GM18502 (cell line): Measurements from ENCODE around the gene TRRAP.

Experiments
- ATAC-seq: cut with Tn5 transposase; IDR thresholded peaks from one replicate; pipeline ENCODE4 v1.9.1; 2021; ENCODE audit warnings: mild to moderate bottlenecking; ENCODE audit not compliant: unreplicated experiment, poor library complexity

Gene TRRAP

DNA sequence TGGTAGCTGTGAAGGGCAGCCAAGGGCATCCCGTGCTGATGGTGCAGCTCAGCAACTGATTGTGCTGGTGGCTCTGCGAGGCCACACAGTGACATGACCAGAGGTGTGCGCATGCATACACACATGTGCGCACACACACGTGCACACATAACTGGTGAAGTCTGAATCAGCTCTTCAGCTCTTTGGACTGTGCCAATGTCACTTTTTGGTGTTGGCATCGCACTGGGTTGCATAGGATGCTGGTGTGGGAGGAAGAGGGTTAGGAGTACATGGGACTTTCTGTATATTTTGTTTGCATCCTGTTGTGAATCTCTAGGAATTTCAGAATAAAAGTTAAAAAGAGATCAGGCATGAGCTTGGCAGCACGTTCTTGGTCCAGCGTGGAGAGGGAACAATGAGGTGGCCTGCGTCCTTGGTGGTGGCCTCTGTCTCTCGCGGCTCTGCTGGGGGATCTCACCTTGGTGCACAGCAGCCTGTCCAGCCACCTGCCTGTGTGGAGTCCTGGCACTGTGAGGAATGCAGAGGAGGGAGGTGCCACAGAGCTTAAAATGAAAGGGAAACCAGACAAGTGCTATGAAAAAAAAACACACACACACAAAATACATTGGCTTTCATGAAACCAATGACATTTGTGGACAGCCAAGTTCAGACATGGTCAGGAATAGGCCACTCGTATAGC is 124.0 kb downstream of the TRRAP start:
- no peak for ATAC-seq

DNA sequence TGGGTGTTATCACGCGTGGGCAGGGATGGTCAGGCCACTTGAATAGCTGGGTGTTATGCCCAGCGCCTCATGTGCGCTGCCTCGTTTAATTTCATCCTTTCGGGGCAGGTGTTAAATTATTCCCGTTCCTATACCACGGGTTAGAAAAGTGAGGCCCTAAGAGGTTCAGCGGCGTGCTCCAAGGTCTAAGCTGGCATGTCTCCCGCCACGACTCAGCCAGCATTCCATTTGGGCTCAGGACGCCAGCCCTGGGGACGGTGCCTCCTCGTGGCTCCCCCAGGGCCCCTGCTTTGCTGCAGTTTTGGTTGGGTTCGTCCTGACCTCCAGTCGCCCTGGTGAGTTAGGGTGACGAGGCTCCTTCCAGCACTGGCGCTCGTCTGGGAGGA is 124.5 kb downstream of the TRRAP start:
- ATAC-seq = no peak

DNA sequence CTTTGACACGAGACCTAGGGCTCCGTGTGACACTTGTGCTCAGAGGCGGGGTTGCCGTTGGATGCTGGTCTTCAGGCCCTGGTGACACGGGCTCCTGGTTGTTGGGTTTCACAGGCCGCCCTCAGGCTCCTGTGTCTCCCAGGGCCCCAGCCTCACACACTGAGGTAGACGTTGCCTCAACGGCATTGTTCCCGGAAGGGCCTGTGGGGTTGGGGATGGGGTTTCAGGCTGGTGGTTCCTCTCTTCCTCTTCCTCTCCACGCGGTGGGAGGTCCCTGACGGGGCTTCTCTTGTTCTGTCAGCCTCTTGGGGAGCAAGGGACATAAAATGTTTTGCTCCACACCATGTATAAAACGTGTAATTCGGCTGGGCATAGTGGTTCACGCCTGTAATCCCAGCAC is 125.1 kb downstream of the TRRAP start:
- ATAC-seq = no peak

DNA sequence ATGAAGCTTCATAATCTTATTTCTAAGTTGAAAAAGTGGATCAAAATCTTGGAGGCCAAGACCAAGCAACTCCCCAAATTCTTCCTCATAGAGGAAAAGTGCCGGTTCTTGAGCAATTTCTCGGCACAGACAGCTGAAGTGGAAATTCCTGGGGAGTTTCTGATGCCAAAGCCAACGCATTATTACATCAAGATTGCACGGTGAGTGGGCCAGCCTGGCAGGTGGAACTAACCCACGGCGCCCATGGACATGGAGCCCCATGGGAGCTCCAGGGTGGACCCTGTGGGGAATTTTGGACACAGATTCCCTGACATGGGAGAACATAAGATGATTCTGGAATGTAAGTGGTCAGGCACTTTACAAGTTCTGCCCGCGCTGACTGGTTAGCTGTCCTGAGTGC is 125.9 kb downstream of the TRRAP start:
- no peak for ATAC-seq

DNA sequence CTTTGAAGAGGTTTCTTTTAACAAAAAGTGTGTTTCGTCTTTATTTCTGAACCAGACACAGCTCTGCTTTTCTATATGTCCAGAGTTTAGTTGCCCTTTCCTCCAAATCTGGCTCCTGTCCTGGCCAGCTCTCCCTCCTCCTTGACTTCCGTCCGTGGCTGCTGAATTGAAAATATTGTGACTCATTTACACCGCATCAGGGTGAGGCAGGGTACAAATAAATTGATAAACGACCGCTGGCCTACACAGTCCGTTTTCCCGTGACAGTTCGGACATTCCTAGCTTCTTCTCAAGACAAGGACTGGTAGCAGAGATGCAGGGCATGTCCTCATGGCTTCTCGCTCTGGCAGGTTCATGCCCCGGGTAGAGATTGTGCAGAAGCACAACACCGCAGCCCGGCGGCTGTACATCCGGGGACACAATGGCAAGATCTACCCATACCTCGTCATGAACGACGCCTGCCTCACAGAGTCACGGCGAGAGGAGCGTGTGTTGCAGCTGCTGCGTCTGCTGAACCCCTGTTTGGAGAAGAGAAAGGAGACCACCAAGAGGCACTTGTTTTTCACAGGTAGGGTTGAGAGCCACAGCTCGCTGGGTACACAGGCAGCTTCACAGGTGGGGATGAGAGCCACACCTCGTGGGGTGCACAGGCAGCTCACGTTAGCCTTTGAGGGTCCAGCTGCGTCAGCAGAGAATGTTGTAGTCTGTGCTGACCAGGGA is 126.6 kb downstream of the TRRAP start:
- ATAC-seq = no peak

DNA sequence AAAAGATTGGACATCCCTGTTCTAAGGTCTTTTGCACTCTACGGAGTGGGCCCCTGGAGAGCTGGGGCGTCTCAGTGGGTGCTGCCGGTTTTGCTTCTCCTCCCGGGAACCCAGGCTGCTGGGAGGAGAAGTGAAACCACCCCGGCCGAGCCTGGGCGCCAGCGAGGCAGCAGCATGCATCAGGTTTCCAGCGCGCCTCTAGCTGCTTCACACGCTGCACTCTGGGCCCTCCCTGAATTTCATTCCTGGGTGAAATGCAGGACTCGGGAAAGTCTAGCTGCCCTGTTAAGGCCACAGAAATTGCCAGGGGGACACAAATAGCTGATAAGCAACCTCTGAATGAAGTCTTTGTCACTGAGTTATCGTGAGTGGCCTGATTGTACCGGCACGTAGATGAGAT is 127.4 kb downstream of the TRRAP start:
- ATAC-seq = no peak

DNA sequence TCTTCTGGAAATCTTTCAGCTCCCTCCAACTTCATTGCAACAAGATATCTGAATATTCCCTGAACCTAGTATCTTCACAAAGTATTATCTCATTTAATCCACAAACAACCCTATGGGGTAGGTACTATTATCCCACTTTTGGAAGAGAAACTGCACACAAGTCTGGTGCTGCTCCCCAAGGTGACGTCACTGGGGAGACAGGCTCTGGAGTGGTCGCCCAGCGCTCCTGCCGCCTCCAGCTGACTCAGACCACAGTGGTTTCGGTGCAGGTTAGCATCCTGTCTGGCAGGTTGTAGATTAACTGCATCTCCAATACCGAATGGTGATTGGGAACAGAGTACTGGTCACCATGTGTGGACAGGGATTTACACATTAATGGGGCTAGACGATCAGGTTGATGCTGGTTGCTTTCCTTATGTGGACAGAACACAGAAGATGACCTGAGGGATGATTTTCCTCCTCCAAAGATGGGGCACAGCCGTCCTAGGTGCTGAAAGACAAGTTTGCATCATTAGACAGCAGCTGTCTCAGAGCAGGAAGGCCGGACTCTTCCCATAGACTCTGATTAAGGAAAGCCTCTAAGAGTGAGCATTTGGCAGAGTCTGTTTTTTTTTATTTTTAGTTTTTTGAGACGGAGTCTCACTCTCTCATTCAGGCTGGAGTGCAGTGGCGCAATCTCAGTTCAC is 128.6 kb downstream of the TRRAP start:
- no peak for ATAC-seq

DNA sequence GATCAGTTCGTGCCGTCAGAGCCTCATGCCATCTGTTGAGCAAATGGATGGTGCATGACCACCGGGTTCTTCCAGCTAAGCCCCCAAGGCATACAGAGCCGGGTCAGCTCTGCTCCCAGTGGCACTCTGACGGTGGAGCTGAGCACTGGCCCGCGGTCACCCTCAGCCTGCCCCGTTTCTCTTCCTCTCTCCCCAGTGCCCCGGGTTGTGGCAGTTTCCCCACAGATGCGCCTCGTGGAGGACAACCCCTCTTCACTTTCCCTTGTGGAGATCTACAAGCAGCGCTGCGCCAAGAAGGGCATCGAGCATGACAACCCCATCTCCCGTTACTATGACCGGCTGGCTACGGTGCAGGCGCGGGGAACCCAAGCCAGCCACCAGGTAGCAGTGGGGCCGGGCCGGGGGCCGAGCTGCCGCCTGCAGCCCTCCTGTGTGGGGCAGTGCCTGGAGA is 129.9 kb downstream of the TRRAP start:
- no peak for ATAC-seq

DNA sequence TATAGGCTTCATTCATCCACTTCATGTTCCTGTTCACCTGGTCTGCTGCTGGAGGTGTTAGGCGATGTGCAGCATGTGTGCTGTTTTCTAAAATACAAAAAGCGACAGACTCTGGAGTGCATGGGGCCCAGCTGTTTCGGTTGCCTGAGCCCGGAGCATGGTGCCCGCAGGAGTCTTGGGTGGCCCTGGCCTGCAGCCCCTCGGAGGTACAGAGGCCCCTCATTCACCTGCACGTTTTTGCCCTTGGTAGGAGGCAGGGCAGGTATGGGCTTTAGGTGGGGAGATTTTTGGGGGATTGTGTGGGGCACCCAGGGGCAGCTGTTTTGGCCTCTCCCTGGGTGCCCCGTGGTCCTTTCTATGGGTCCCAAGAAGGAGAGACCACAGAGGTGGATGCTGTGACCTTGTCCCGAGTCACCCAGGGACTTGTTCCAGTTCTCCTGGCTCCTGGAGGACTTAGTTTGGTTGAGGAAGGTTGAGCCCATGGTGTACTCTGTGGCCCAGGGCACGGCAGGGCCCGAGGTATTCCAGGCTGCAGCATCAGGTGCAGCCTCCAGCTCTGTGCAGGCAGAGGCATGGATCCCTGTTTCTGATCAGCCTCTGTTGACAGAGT is 130.7 kb downstream of the TRRAP start:
- no peak for ATAC-seq

DNA sequence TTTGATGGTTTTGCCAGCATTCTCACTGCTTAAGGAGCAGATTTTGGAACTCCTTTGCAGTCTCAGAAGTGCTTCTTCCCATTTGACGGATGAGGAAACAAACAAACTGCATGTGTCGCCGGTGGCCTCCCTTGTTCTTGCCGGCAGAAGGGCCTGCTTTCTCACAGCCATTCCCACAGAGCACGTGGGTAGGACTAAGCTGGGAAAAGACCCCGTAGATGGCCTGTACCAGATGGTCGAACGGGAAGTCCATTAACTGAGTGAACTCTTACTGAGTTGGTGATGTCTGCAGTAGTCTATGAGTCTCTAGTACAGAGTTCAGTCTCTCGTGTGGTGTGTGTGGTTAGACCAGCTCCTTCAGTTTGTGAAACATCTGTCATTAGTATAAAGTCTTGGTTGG is 131.9 kb downstream of the TRRAP start:
- ATAC-seq = no peak

DNA sequence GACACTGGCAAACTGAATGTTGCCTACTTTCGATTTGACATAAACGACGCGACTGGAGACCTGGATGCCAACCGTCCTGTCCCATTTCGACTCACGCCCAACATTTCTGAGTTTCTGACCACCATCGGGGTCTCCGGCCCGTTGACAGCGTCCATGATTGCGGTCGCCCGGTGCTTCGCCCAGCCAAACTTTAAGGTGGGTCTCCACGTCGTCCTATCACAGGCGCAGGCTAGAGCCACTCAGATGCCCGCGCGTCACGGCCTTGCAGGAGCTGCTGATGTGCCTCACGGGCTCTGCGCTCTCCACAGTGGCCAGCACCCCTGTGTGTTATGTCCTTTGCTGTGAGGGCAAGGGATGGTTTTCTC is 133.0 kb downstream of the TRRAP start:
- no peak for ATAC-seq

DNA sequence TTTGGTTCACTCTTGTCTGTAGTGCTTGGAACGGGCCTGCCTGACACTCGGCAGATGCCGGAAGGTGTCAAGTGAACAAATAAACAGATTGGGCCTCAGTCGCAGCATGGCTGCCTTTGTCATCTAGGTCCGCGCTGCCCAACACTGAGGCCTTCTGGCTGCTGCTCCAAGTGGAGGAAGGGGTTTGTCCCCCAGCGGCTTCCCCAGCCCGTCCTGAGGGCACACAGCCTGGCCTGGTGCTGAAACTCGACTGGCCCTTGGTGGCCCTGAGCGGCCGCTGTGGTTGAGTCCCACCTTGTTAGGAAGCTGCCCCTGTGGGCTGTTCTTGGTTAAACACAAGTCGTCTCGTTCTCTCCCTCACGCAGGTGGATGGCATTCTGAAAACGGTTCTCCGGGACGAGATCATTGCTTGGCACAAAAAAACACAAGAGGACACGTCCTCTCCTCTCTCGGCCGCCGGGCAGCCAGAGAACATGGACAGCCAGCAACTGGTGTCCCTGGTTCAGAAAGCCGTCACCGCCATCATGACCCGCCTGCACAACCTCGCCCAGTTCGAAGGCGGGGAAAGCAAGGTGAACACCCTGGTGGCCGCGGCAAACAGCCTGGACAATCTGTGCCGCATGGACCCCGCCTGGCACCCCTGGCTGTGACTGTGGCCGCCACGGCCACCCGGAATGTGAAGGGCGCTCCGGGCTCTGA is 133.5 kb downstream of the TRRAP start:
- ATAC-seq = no peak

DNA sequence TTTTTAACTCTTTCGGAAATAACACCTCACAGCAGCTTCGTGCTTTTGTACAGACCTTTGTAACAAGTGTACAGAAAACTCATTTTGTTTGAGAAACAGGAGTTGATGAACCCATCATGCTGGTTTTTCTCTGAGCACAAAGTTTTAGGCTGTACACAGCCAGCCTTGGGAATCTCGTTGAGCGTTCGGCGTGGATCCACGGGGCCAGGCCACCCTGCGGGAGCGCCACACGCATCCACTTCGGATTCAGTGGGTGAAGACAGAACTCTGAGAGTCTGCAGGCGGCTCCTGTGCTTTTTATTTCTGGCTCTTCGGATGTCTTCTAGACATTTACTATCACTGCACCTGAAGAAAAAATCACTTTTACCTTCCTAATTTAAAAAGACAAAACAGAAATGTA is 134.4 kb downstream of the TRRAP start:
- no peak for ATAC-seq

DNA sequence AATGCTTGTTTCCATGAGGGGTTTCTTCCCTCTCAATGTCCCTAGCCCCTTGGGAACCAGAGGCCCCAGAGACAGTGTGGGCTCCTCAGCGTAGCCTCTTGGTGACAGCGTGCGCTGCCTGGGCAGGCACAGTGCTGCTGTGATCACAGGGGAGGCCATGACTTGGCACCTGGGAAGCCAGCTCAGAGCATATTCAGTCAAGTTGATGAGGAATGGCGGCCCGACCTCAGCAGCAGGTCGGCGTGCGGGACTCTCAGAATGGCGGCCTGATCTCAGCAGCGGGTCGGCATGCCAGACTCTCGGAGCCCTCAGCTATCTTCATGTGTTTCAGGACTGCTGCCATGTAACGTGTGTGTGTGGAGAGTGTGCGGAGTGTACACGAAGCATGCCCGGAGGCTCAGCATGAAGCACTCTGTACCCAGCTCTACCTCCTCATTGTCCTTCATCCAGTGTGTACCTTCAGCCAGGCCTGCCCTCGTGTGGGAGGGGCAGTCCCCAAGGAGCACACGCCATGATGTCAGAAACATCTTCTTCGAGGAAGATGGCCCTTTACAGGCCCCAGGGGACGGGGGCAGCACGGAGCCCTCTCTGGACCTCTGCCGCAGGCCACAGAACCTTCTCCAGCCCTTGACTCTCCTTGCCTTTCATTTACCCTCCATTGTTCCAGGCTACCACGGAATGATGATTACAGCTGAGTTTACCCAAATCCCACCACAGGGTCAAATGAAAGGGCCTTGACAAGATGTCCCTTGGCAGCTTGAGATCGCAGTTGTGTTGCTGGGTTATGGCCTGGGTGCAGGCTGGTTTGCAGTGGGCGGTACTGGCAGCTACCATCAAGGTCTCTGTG is 135.2 kb downstream of the TRRAP start:
- ATAC-seq = no peak

DNA sequence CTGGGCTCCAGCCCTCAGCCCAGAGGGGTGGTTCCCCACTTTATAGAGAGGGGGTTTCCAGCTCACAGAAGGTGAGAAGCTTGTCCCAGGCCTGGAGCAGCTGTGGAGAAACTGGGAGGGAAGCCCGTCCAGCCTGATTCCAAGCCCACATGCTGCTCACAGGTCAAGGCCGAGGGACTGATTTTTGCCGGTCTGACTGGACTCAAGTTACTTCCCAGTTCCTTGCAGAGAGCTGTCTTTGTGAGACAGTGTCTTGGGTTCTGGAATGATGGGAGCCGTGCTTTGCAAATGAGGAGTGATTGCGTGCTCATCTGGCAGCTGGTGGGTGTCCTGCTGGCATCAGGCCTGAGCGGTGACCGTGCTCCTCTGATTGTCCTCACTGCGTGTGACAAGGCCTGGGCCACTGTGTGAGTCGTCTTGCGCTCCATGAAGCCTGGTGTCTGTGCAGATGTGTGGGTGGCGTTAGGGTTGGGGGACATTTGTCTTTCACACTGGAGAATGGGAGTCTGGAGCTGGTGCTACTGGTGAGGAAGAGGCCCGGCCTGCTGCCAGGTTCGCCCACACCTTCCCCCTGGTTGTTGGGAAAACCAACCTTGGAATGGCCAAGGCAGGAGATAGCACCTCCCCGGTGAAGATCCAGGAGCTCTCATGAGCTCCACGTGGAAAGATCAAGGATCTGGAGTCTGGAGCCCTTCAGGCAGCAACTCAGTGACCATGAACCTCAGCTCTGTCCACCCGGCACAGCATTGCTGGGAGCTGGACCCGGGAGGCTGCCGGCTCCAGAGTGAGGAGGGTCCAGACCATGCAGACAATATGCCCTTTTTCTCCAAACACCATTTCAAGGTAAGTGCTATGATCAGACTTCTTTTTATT is 136.0 kb downstream of the TRRAP start:
- ATAC-seq = no peak

DNA sequence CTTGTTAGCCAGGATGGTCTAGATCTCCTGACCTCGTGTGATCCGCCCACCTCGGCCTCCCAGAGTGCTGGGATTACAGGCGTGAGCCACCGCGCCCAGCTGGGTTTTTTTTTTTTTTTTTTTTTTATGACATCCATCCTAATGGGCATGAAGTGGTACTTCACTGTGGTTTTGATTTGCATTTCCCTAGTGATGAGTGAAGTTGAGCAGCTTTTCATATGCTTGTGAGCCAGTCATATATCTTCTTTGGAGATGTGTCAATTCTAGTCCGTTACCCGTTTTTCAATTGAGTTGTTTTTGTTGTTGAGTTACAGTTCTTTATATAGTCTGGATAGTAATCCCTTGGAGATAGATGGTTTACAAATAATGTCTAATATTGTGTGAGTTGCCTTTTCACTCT is 137.9 kb downstream of the TRRAP start:
- ATAC-seq = no peak

DNA sequence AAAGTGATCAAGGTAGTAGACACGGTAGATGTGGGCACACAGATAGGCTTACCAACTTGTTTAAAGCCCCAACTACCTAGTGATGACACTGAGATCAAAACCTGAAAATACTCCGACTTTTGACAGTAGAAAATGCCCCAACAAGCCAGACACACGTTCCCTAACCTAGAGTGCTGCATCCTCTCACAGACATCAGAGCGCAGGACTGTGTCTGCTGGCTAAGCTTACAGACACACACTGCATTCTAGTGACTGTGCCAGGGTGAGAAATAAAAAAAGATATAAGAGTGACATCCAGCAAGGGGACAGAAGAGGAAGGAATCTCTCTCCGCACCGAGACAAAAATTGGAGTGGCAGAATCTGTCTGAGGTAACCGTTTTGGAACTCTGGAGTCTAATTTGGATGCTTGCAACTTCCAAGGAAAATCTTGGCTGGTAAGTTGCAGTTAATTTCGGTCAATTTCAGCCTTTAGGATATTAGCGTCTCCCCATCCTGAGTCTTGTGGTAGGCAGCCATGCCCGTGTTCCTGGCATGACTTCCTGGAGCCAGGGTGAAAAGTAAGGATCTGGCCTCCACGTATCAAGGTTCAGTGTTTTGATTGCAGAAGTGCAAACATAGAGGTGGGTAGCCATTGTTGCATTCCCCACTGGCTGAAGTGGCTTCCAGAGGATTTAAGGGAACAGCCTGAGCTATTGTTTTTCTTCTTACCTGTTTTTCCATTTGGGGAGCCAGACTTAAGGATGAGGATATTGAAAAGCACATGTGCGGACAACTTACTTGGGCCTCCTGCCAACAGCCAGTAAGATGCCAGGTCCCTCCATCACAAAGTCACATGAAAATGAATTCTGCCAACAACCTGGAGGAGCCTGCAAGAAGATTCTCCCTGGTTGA is 141.4 kb downstream of the TRRAP start:
- ATAC-seq = no peak

DNA sequence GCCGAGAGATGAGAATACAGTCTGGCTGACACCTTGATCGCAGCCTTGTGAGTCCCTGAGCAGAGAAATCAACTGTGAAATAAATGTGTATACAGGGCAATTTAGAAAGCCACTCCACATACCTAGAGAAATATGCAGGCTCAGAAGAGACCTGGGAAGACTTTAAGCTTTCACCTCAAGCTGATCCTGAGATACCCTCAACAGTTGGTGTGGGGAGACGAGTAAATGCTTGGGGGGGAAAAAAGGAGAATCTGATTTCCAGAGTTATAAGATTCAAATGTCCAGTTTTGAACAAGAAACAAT is 142.0 kb downstream of the TRRAP start:
- no peak for ATAC-seq
